Chondrocyte (in vitro differentiated cells): ENCODE measurements around the gene MSH5. TPM values are rescaled to one million over a fixed set of nuclear protein-coding genes. Genes with fewer than 3 reads are reported as not detected.

Experiments used
- DNase-seq: peaks from one replicate; pipeline ENCODE4 v3.0.0; 2021; ENCODE audit warnings: mixed read lengths, low spot score
- H3K27ac Mint-ChIP-seq: one replicate; pipeline ENCODE4 v1.8.0; 2021; ENCODE audit warnings: mild to moderate bottlenecking, moderate library complexity, mixed read lengths; ENCODE audit not compliant: unreplicated experiment
- H3K27me3 Mint-ChIP-seq: 2 replicates; pipeline ENCODE4 v1.8.0; 2021; ENCODE audit warnings: low read depth, mixed read lengths
- H3K36me3 Mint-ChIP-seq: 2 replicates; pipeline ENCODE4 v1.8.0; 2021; ENCODE audit warnings: low read depth, mixed read lengths
- H3K4me1 Mint-ChIP-seq: 2 replicates; pipeline ENCODE4 v1.8.0; 2021; ENCODE audit warnings: low read depth, mild to moderate bottlenecking, mixed read lengths
- H3K4me3 Mint-ChIP-seq: one replicate; pipeline ENCODE4 v1.8.0; 2021; ENCODE audit warnings: mild to moderate bottlenecking, moderate library complexity, mixed read lengths; ENCODE audit not compliant: unreplicated experiment
- H3K9me3 Mint-ChIP-seq: 2 replicates; pipeline ENCODE4 v1.8.0; 2021; ENCODE audit warnings: low read depth, mixed read lengths
- total RNA-seq: library from RNA; stranded (reverse); gene quantifications from 3 replicates; pipeline ENCODE4 v1.2.1, GENCODE V29; 2021
- TF ChIP-seq, protein P1 (sequence below): fragments of 200-600 bp; sonication (generic); IDR thresholded peaks from 2 replicates; pipeline ENCODE4 v1.5.0; 2021; ENCODE audit warnings: antibody characterized with exemption, mild to moderate bottlenecking, moderate library complexity

Gene MSH5
- total RNA-seq, 1 donor from 2014 or later: 9.4 TPM

DNA sequence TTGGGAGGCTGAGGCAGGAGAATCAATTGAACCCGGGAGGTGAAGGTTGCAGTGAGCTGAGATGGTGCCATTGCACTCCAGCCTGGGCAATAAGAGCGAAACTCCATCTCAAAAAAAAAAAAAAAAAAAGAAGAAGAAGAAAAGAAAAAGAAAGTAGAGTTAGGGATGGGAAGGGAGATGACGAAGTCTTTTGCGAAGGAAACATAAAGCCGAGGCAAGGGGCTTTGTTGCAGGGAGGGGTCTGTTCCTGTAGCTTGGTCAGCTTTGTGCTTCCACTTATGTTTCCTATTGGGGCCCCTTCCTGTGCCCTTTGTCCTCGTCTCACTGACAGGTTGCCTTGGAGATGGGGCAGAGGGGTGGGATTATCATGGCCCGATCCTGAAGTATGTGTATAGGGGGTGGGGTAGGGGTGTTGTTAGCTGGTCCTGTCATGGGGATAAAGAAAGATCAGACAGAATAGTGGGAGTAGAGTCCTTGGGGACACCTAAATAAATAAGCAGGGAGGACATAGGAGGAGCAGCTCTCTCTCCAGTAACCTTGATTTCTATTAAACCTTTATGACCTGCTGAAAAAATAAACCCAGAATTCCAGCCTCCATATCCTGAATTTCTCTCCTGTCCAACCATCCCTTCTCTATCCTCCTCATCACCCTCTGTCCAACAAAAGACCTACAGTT is 2.4 kb upstream of the MSH5 start:
- no peaks in the 10 kb centered on the region for H3K27me3 Mint-ChIP-seq
- H3K36me3 Mint-ChIP-seq: peaks cover 16% of the 10 kb centered on the region
- H3K4me3 Mint-ChIP-seq: peak overlapping the region; percentile 100
- H3K9me3 Mint-ChIP-seq: no peaks in the 10 kb centered on the region
- H3K27ac Mint-ChIP-seq: peak overlapping the region; percentile 97
- TF ChIP-seq, protein P1, sequence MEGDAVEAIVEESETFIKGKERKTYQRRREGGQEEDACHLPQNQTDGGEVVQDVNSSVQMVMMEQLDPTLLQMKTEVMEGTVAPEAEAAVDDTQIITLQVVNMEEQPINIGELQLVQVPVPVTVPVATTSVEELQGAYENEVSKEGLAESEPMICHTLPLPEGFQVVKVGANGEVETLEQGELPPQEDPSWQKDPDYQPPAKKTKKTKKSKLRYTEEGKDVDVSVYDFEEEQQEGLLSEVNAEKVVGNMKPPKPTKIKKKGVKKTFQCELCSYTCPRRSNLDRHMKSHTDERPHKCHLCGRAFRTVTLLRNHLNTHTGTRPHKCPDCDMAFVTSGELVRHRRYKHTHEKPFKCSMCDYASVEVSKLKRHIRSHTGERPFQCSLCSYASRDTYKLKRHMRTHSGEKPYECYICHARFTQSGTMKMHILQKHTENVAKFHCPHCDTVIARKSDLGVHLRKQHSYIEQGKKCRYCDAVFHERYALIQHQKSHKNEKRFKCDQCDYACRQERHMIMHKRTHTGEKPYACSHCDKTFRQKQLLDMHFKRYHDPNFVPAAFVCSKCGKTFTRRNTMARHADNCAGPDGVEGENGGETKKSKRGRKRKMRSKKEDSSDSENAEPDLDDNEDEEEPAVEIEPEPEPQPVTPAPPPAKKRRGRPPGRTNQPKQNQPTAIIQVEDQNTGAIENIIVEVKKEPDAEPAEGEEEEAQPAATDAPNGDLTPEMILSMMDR: no peak
- peaks cover 57% of the 10 kb centered on the region for H3K4me1 Mint-ChIP-seq
- DNase-seq: no peak

DNA sequence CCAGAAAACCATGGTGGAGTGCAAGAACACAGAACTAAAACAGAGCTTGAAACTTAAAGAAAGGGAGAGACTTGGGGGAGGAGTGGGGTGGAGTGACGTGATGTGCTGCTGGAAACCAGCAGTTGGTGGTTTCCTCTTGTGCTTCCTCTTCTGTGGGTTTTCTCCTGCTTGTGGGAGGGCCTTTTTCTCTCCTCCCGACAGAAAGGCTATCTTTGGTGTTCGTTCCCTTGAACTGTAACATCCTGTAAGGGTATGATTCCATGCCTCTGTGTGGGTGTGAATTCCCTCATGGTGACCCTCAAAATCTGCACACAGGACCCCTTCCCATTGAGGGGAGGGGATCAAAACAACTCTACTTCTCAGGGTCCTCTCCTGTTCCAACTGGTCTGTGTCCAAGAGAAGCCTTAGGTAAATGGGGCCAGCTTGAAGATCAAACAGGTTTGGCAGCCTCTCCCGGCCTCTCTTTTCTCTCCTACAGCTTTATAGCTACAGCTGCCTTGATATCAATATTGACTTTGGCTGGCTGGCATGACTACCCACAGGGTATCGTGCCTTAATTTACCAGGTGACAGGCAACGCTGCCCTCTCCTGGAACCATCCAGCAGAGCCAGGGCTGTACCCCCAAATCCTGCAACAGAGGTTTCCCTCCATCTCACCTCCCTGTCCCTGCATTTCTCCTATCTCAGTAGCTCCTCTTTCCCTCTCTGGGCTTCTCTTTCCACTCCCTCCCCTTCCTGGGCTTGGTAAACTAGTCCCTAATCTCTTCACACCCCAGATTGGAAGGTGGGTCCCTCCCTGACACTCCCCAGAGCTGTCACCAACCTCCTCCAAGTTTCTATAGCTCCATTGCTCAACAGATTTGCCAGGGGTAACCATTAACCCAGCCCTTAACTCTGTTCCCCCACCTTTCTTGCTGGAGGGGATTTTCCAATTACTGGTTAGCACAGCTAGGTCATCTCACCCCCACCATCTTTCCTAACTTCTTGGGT is 1.5 kb upstream of the MSH5 start:
- DNase-seq: no peak
- Mint-ChIP-seq H3K4me3 (peak overlapping the region; percentile 100), H3K27me3 (no peaks in the 10 kb centered on the region), H3K27ac (peak overlapping the region; percentile 97), H3K9me3 (no peaks in the 10 kb centered on the region), H3K4me1 (peaks cover 53% of the 10 kb centered on the region), H3K36me3 (peaks cover 13% of the 10 kb centered on the region)
- TF ChIP-seq, protein P1: peak; percentile 44

DNA sequence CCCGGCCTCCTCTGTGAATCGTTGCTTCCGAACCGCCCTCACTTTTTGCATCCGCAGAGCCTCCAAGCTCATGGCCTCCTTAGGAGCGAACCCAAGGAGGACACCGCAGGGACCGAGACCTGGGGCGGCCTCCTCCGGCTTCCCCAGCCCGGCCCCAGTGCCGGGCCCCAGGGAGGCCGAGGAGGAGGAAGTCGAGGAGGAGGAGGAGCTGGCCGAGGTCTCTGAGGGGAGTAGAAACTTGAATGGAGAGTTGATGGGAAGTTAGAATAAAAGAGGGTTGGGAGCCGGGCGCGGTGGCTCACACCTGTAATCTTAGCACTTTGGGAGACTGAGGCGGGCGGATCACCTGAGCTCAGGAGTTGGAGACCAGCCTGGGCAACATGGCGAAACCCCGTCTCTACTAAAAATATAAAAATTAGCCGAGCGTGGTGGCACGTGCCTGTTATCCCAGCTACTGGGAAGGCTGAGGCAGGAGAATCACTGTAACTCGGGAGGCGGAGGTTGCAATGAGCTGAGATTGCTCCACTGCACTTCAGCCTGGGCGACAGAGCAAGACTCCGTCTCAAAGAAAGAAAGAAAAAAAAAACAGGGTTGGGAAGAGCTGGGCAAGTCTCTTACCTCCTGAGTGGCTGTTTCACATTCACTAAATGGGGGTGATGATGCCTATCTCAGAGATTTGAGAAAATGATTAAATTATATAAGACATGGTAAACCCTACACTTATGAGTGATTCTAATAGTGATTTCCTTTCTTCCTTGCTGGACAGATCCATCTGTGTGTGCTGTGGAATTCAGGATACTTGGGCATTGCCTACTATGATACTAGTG is 805 bp downstream of the MSH5 start:
- TF ChIP-seq, protein P1: no peak
- Mint-ChIP-seq H3K4me1 (peaks cover 37% of the 10 kb centered on the region), H3K27me3 (no peaks in the 10 kb centered on the region), H3K4me3 (peak overlapping the region; percentile 95), H3K9me3 (no peaks in the 10 kb centered on the region), H3K36me3 (peaks cover 5% of the 10 kb centered on the region), H3K27ac (peak overlapping the region; percentile 90)
- no peak for DNase-seq

DNA sequence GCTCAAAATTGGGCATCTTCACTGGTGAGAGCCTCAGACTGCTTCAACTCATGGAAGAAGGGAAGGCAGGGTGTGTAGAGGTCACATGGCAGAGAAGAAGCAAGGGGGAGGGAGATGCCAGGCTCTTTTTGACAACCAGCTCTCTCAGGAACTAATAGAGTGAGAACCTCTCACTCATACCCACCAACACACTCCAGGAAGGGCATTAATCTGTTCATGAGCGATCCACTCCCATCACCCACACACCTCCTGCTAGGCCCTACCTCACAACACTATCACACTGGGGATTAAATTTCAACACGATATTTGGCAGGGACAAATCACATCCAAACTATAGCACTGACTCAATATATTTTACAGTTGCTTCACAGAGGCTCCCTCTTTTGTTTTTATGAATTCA is 2.0 kb downstream of the MSH5 start:
- H3K27ac Mint-ChIP-seq: no peak overlapping the region
- DNase-seq: no peak
- TF ChIP-seq, protein P1: no peak
- no peaks in the 10 kb centered on the region for H3K27me3 Mint-ChIP-seq
- H3K9me3 Mint-ChIP-seq: no peaks in the 10 kb centered on the region
- H3K36me3 Mint-ChIP-seq: peaks cover 2% of the 10 kb centered on the region
- H3K4me1 Mint-ChIP-seq: peaks cover 33% of the 10 kb centered on the region
- H3K4me3 Mint-ChIP-seq: no peak overlapping the region
